AG04449 (cell line): ENCODE data around the gene CHCHD6.

ENCODE experiments used
- CTCF ChIA-PET: fragments of 350-600 bp; formaldehyde crosslinking; extraction: SDS; loops from one replicate; lab custom pipeline; 2021; ENCODE audit warnings: antibody characterized with exemption; lab: Yijun Ruan, JAX
- POLR2A ChIA-PET: fragments of 400-600, 350-600 bp; formaldehyde crosslinking; extraction: SDS; loops from one replicate; lab custom pipeline; 2020; ENCODE audit warnings: antibody characterized with exemption, inconsistent platforms; lab: Yijun Ruan, JAX
- DNase-seq: peaks from one replicate; pipeline ENCODE4 v3.0.0-alpha.2; 2010; ENCODE audit warnings: low read depth, low spot score
- H3K4me3 ChIP-seq: 2 replicates; pipeline ENCODE4 v1.5.1; 2011; ENCODE audit warnings: low read depth, mild to moderate bottlenecking, control low read depth, low read length
- TF ChIP-seq, protein P1 (sequence below): IDR thresholded peaks from one replicate; pipeline ENCODE4 v1.5.1; 2011; ENCODE audit warnings: mild to moderate bottlenecking, moderate library complexity, low read length, control low read depth, inconsistent platforms; ENCODE audit not compliant: insufficient read depth; ENCODE audit errors: missing control alignments

Gene CHCHD6

GRCh38 chr3:126867190-126867862 lies 163.3 kb downstream of the CHCHD6 start:
- no peak for DNase-seq
- POLR2A ChIA-PET: no interaction called here
- H3K4me3 ChIP-seq: no peak overlapping the region
- TF ChIP-seq, protein P1, sequence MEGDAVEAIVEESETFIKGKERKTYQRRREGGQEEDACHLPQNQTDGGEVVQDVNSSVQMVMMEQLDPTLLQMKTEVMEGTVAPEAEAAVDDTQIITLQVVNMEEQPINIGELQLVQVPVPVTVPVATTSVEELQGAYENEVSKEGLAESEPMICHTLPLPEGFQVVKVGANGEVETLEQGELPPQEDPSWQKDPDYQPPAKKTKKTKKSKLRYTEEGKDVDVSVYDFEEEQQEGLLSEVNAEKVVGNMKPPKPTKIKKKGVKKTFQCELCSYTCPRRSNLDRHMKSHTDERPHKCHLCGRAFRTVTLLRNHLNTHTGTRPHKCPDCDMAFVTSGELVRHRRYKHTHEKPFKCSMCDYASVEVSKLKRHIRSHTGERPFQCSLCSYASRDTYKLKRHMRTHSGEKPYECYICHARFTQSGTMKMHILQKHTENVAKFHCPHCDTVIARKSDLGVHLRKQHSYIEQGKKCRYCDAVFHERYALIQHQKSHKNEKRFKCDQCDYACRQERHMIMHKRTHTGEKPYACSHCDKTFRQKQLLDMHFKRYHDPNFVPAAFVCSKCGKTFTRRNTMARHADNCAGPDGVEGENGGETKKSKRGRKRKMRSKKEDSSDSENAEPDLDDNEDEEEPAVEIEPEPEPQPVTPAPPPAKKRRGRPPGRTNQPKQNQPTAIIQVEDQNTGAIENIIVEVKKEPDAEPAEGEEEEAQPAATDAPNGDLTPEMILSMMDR: no peak
- CTCF ChIA-PET: interaction anchor here (1.1 kb wide), 1 partner anchor 10 kb away, joined by 4 read pairs; no protein-coding TSS in a partner anchor

DNA sequence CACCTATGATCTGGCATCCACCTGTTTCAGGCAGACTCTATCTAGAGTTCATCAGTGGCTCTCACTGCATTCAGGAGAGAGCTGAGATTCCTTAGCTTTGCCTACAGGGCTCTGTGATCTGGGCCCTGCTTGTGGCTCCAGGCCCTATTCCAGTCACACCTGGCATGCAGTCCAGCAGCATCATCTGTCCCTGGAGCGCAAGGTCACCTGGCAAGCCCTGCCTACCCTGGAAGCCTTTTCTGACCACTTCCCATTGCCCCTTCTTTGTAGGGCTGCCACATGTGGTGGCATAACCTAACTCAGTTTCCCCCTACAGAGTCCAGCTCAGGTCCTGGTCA lies 163.8 kb downstream of the CHCHD6 start:
- POLR2A ChIA-PET: no interaction called here
- CTCF ChIA-PET: interaction anchor here (1.1 kb wide), 1 partner anchor 10 kb away, joined by 4 read pairs; no protein-coding TSS in a partner anchor
- no peak for DNase-seq
- TF ChIP-seq, protein P1: no peak
- H3K4me3 ChIP-seq: no peak overlapping the region

GRCh38 chr3:126870608-126871210 lies 166.7 kb downstream of the CHCHD6 start:
- POLR2A ChIA-PET: no interaction called here
- TF ChIP-seq, protein P1: no peak
- H3K4me3 ChIP-seq: no peak overlapping the region
- DNase-seq: no peak
- CTCF ChIA-PET: interaction anchor here (1.2 kb wide), 1 partner anchor 112 kb away, joined by 3 read pairs; the partner anchor contains the start of gene PLXNA1

DNA sequence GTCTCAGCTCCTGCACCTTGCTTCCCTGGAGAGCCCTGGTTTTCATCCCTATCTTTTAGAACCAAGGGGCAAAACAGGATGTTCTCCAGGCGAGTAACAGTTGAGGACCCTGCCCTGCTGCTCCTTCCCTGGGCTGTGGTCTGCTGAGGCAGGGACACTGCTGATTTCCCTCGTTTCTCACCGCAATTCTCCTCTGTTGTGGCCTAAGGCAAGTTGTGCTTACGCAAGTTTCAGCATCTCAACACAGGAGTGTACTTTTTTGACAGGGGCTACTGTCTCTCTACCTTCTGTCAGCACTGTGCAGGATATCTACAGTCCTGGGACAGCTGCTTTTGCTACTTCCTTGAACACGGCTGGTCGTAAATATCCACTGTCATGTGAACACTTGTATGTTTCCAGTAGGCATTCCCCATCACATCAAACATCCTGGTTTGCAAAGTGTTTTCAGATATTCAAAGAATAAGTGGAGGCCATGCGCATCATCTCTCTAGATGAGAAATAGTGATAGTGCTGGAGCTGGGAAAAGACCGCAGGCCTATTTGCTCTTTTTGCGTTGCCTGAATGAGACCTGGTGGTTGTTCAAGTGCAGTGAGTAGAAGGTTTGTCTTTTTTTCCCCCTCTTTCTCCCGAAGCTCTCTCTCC lies 168.8 kb downstream of the CHCHD6 start:
- TF ChIP-seq, protein P1: no peak
- H3K4me3 ChIP-seq: no peak overlapping the region
- POLR2A ChIA-PET: no interaction called here
- no peak for DNase-seq
- CTCF ChIA-PET: interaction anchor here (1.1 to 1.6 kb wide), 2 partner anchors 11 to 109 kb away, joined by 3 read pairs; no protein-coding TSS in a partner anchor

- no peak for DNase-seq
- H3K4me3 ChIP-seq: no peak overlapping the region
- CTCF ChIA-PET: interaction anchor here (1.1 to 1.8 kb wide), 4 partner anchors 11 to 109 kb away, joined by 3 to 4 read pairs (median 3); no protein-coding TSS in a partner anchor
- POLR2A ChIA-PET: no interaction called here
- TF ChIP-seq, protein P1: no peak
Measured at GRCh38 chr3:126873416-126873815, 169.4 kb downstream of the CHCHD6 start.

DNA sequence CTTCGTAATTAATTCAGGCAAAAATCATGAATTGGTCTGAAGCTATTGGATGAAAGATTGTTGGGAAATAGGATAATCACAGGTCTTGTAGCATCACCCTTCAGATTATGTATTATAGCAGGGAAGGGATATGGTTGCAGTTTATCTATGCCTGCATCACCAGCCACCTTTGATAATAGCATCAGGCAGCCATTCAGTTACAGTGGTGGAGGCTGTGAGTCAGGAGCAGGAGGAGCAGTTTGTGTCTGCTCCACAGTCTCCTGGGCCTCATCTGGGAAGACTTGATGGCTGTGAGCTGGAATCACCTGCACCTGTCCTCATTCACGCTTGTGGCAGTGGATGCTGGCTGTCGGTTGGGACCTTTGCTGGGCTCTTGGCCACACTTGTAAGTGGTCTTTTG lies 174.6 kb downstream of the CHCHD6 start:
- CTCF ChIA-PET: no interaction called here
- POLR2A ChIA-PET: no interaction called here
- TF ChIP-seq, protein P1: no peak
- no peak overlapping the region for H3K4me3 ChIP-seq
- DNase-seq: no peak
